OCI-LY7 (cell line): ENCODE results near the gene CA10. TPM values are rescaled to one million over a fixed set of nuclear protein-coding genes. Genes with fewer than 3 reads are reported as not detected.

Experiments used
- BruUV-seq: library from RNA; stranded (reverse); fragments of 400-500 nt; replicated peaks from 2 replicates; lab custom pipeline; 2021; lab: Mats Ljungman, UMichigan
- CTCF ChIA-PET: fragments of 300-600 bp; sonication (Branson Sonifier 250); formaldehyde crosslinking; loops from one replicate; lab custom pipeline; 2022; ENCODE audit warnings: antibody characterized with exemption; ENCODE audit not compliant: unreplicated experiment; lab: Charles Lee
- POLR2A ChIA-PET: fragments of 300-600 bp; sonication (Branson Sonifier 250); formaldehyde crosslinking; loops from one replicate; lab custom pipeline; 2022; ENCODE audit warnings: antibody characterized with exemption; lab: Charles Lee
- DNase-seq: peaks from one replicate; pipeline ENCODE4 v3.0.0-alpha.2; 2015; ENCODE audit warnings: low spot score
- H2AFZ ChIP-seq: fragments of 200-600 bp; sonication (generic), shearing (Covaris generic); 2 replicates; pipeline ENCODE4 v1.6.1; 2014; ENCODE audit warnings: mild to moderate bottlenecking, antibody characterized with exemption, low read length, moderate library complexity
- H3K27ac ChIP-seq: fragments of 200-600 bp; sonication (generic); 2 replicates; pipeline ENCODE4 v1.5.1; 2014; ENCODE audit warnings: mixed run types, low read depth, mild to moderate bottlenecking, moderate library complexity, low read length, inconsistent platforms; ENCODE audit not compliant: poor library complexity, severe bottlenecking
- H3K36me3 ChIP-seq: fragments of 200-600 bp; sonication (generic); 2 replicates; pipeline ENCODE4 v1.6.1; 2014; ENCODE audit warnings: mild to moderate bottlenecking, antibody characterized with exemption, low read length, moderate library complexity, mixed read lengths; ENCODE audit not compliant: insufficient read depth
- H3K4me1 ChIP-seq: fragments of 200-600 bp; sonication (generic); 2 replicates; pipeline ENCODE4 v1.5.1; 2014; ENCODE audit warnings: mild to moderate bottlenecking, low read length; ENCODE audit not compliant: insufficient read depth, poor library complexity, severe bottlenecking
- H3K4me2 ChIP-seq: fragments of 200-600 bp; sonication (generic); 2 replicates; pipeline ENCODE4 v1.6.1; 2014; ENCODE audit warnings: mild to moderate bottlenecking, low read length
- H3K4me3 ChIP-seq: fragments of 200-600 bp; sonication (generic); 2 replicates; pipeline ENCODE4 v1.5.1; 2014; ENCODE audit warnings: mild to moderate bottlenecking, low read depth, low read length; ENCODE audit not compliant: poor library complexity, severe bottlenecking
- H3K79me2 ChIP-seq: fragments of 200-600 bp; sonication (generic); 2 replicates; pipeline ENCODE4 v1.6.1; 2016; ENCODE audit warnings: low read depth, mild to moderate bottlenecking, low read length, moderate library complexity, mixed read lengths; ENCODE audit not compliant: insufficient read depth
- H3K9me2 ChIP-seq: fragments of 200-600 bp; sonication (generic); 2 replicates; pipeline ENCODE4 v1.6.1; 2016; ENCODE audit warnings: mild to moderate bottlenecking, low read length, mixed read lengths; ENCODE audit not compliant: insufficient read depth
- H3K9me3 ChIP-seq: fragments of 200-600 bp; sonication (generic); 2 replicates; pipeline ENCODE4 v1.6.1; 2014; ENCODE audit warnings: mild to moderate bottlenecking, mixed run types, low read length, mixed read lengths
- H4K20me1 ChIP-seq: fragments of 200-600 bp; sonication (generic); 2 replicates; pipeline ENCODE4 v1.6.1; 2014; ENCODE audit warnings: mild to moderate bottlenecking, antibody characterized with exemption, low read length, moderate library complexity, mixed read lengths; ENCODE audit not compliant: insufficient read depth
- EZH2phosphoT487 ChIP-seq: fragments of 200-600 bp; sonication (generic); IDR thresholded peaks from 2 replicates; pipeline ENCODE4 v1.6.1; 2018; ENCODE audit warnings: low read depth, borderline replicate concordance, mild to moderate bottlenecking, mixed run types, antibody characterized with exemption, low read length, moderate library complexity, mixed read lengths
- intact Hi-C: fragments of 100-400 bp; cut with micrococcal nuclease; formaldehyde crosslinking; loops from one replicate; pipeline ENCODE4 v1.10.0; 2022; ENCODE audit not compliant: unreplicated experiment
- total RNA-seq, 2 experiments: library from RNA; depleted of rRNA in 1 of 2; stranded (reverse); fragments of >200 nt in 1 of 2; shearing (Covaris generic) in 1 of 2; gene quantifications; 2 replicates each; pipeline ENCODE4 v1.2.3, GENCODE V29; 2014 to 2022
- TF ChIP-seq, protein P1 (sequence below): fragments of 200-600 bp; sonication (generic); conservative IDR thresholded peaks from 2 replicates; pipeline ENCODE4 v1.5.1; 2014; ENCODE audit warnings: mild to moderate bottlenecking, antibody characterized with exemption, low read length, moderate library complexity, mixed read lengths

The CA10 gene
- total RNA-seq, 2 experiments from 2014 or later: not detected

DNA sequence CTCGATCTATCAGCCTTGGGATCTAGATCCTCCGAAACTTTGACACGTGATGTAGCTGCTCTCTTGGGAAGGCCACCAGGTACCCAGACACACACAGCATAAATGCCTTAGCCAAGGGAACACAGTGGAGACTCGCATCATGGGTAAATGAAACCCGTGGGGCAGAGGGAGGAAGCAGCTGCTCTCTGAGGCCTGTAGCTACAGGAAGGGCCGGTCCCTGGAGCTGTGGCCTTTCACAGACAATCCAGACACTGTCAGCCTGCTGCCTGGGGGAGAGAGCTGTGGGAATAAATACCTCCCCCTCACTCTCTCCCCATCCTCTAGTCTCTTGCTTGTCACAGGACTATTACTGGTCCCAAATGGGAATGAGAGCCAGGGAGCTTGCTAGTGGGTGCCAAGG lies 546.9 kb downstream of the CA10 start:
- Histone ChIP-seq H4K20me1 (no peaks in the 10 kb centered on the region), H3K9me3 (no peaks in the 10 kb centered on the region), H2AFZ (no peak overlapping the region), H3K4me1 (no peaks in the 10 kb centered on the region), H3K4me2 (no peak overlapping the region), H3K9me2 (no peaks in the 10 kb centered on the region), H3K27ac (no peak overlapping the region), H3K4me3 (no peak overlapping the region), H3K36me3 (no peaks in the 10 kb centered on the region), H3K79me2 (no peaks in the 10 kb centered on the region)
- TF ChIP-seq, protein P1, sequence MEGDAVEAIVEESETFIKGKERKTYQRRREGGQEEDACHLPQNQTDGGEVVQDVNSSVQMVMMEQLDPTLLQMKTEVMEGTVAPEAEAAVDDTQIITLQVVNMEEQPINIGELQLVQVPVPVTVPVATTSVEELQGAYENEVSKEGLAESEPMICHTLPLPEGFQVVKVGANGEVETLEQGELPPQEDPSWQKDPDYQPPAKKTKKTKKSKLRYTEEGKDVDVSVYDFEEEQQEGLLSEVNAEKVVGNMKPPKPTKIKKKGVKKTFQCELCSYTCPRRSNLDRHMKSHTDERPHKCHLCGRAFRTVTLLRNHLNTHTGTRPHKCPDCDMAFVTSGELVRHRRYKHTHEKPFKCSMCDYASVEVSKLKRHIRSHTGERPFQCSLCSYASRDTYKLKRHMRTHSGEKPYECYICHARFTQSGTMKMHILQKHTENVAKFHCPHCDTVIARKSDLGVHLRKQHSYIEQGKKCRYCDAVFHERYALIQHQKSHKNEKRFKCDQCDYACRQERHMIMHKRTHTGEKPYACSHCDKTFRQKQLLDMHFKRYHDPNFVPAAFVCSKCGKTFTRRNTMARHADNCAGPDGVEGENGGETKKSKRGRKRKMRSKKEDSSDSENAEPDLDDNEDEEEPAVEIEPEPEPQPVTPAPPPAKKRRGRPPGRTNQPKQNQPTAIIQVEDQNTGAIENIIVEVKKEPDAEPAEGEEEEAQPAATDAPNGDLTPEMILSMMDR: no peak
- no peak for TF ChIP-seq EZH2phosphoT487
- no TSS peak for BruUV-seq
- CTCF ChIA-PET: no interaction called here
- no peak for DNase-seq
- intact Hi-C loops: no loop called here
- POLR2A ChIA-PET: no interaction called here

DNA sequence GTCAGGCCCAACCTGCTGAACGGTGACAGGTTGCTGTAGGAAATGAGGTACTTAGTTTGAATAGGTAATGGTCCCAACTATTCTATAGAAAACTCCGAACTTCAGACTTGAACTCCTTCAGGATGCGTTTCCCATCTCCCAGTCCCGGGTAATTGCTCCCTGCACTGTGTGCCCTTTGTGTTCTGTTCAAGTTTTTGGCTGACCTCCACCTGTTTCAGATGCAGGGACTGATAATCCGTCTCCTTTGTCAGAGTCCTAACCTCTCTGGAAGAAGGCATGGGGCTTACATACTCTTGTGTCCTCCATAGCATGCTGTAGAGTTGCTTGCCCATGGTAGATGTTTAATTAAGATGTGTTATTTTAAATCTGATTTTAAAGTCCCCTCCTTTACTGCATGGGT lies 547.7 kb downstream of the CA10 start:
- ChIA-PET POLR2A (no interaction called here), CTCF (no interaction called here)
- Histone ChIP-seq H3K4me1 (no peaks in the 10 kb centered on the region), H3K4me3 (no peak overlapping the region), H3K79me2 (no peaks in the 10 kb centered on the region), H4K20me1 (no peaks in the 10 kb centered on the region), H3K36me3 (no peaks in the 10 kb centered on the region), H2AFZ (no peak overlapping the region), H3K9me3 (no peaks in the 10 kb centered on the region), H3K4me2 (no peak overlapping the region), H3K27ac (no peak overlapping the region), H3K9me2 (no peaks in the 10 kb centered on the region)
- intact Hi-C loops: no loop called here
- TF ChIP-seq EZH2phosphoT487: no peak
- TF ChIP-seq, protein P1: no peak
- DNase-seq: no peak
- no TSS peak for BruUV-seq

GRCh38 chr17:51610155-51610554 lies 548.4 kb downstream of the CA10 start:
- H3K4me1 ChIP-seq: no peaks in the 10 kb centered on the region
- no peak overlapping the region for H2AFZ ChIP-seq
- H3K4me2 ChIP-seq: no peak overlapping the region
- CTCF ChIA-PET: no interaction called here
- no peak overlapping the region for H3K4me3 ChIP-seq
- no peaks in the 10 kb centered on the region for H3K9me2 ChIP-seq
- no peaks in the 10 kb centered on the region for H3K79me2 ChIP-seq
- TF ChIP-seq, protein P1: no peak
- TF ChIP-seq EZH2phosphoT487: no peak
- no peaks in the 10 kb centered on the region for H3K9me3 ChIP-seq
- H4K20me1 ChIP-seq: no peaks in the 10 kb centered on the region
- BruUV-seq: no TSS peak
- DNase-seq: no peak
- POLR2A ChIA-PET: no interaction called here
- H3K36me3 ChIP-seq: no peaks in the 10 kb centered on the region
- intact Hi-C loops: no loop called here
- no peak overlapping the region for H3K27ac ChIP-seq
